Measurements from ENCODE around the gene NFATC1. TPM values are rescaled to one million over a fixed set of nuclear protein-coding genes. Genes with fewer than 3 reads are reported as not detected.

NFATC1 gene
- total and polyA plus RNA-seq, 9 donors = 8.4 to 28.3 (median 12.2) TPM

DNA sequence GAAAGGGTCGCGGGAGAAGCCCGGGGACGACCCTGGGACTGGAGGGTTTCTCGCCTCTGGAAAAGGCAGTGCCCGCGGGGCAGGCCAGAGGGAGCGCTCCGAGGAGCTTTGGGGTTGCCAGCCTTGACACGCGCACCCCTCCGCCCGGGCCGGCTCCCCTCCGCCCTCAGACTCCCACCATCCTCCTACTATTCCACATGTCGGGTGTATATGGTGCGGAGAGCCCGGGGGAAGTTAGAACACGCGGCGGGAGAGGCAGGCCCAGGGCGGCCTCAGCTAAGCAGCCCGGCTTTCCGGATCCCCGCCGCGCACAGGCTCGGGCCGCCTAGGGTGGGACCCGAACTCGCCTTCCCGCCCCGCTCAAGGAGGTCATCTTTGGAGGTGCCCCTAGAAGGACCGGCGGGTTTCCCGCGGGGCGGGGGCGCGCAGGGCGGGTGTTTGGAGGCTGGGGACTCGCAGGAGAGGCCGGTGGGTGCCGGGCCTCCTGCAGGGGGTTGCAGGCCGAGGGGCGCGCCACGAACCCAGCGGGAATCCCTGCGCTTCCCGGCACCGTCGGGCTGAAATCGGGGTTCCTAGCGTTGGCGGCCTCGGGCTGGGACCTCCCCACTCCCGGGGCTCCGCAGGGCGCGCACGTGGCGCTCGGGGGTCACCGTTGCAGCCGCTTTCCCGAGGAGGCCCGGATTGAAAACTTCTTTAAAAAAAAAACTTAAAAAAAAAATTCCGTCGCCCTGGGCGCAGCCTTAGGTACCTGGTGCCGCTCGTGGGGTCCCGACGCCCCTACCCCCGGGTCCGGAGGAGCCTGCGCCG lies 3.7 kb downstream of the NFATC1 start:
- TF ChIP-seq POLR2A (IDR thresholded peaks at IDR 0.05) = no peak
- no peak for TF ChIP-seq EP300 (IDR thresholded peaks at IDR 0.05)
- TF ChIP-seq CTCF (IDR thresholded peaks at IDR 0.05) = no peak
- H3K27me3 ChIP-seq = no peaks in the 10 kb centered on the region
- 15 to 28% (median 22%) methylated on average over 63 to 79 of the region's 79 CpGs for whole genome bisulfite sequencing, 3 donors
- H3K36me3 ChIP-seq = no peaks in the 10 kb centered on the region
- no peaks in the 10 kb centered on the region for H3K9me3 ChIP-seq
- H3K27ac ChIP-seq = peak overlapping the region in 1 of 2 donors; percentile 92
- DNase-seq = peak in 3 of 5 donors; percentile 47 to 62 (median 58)
- H3K4me3 ChIP-seq = peak overlapping the region; percentile 84
- intact Hi-C loops (cut with DNase I) = loop anchor here in 1 of 4 donors (5.0 kb wide), 1 partner anchor 128 kb away; no protein-coding TSS in a partner anchor
- peaks cover 7% of the 10 kb centered on the region for H3K4me1 ChIP-seq (ENCODE audit: insufficient read depth)

DNA sequence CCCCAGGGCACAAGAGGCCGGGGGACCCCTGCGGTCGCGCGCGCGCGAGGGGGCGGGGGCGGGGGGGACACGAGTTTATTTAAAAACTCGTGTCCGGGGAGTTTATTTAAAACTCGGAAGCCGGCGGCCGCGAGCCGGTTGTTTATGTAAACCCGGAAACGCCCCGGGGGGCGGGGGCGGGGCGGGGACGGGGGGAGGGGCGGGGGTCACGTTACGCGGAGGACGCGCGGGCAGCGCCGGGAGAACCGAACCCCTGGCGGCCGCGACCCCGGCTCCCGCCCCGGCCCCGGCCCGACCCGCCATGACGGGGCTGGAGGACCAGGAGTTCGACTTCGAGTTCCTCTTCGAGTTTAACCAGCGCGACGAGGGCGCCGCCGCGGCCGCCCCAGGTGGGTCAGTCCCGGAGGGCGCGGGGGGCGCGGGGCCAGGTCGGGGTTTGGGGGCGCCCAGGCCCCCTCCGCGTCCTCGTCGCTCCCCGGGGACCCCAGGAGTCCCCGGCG lies 4.4 kb downstream of the NFATC1 start:
- intact Hi-C loops (cut with DNase I) = no loop called here
- TF ChIP-seq EP300 (IDR thresholded peaks at IDR 0.05) = no peak
- no peak for TF ChIP-seq POLR2A (IDR thresholded peaks at IDR 0.05)
- no peak for TF ChIP-seq CTCF (IDR thresholded peaks at IDR 0.05)
- Histone ChIP-seq H3K27ac (peak overlapping the region; percentile 4 to 92), H3K9me3 (no peaks in the 10 kb centered on the region), H3K27me3 (no peaks in the 10 kb centered on the region), H3K4me1 (ENCODE audit: insufficient read depth) (peaks cover 7% of the 10 kb centered on the region), H3K36me3 (no peaks in the 10 kb centered on the region), H3K4me3 (peak overlapping the region; percentile 84)
- WGBS, 3 donors = 0 to 2% (median 1%) methylated on average over 34 to 71 of the region's 71 CpGs
- peak; percentile 51 to 76 (median 75) for DNase-seq

GRCh38 chr18:79400591-79401381 lies 5.1 kb downstream of the NFATC1 start:
- no peak for TF ChIP-seq POLR2A (IDR thresholded peaks at IDR 0.05)
- no peak for TF ChIP-seq CTCF (IDR thresholded peaks at IDR 0.05)
- no peak for TF ChIP-seq EP300 (IDR thresholded peaks at IDR 0.05)
- Histone ChIP-seq H3K4me3 (peak overlapping the region; percentile 84), H3K27ac (peak overlapping the region; percentile 28 to 92), H3K4me1 (ENCODE audit: insufficient read depth) (peaks cover 7% of the 10 kb centered on the region), H3K27me3 (no peaks in the 10 kb centered on the region), H3K36me3 (no peaks in the 10 kb centered on the region), H3K9me3 (no peaks in the 10 kb centered on the region)
- DNase-seq = peak in 2 of 5 donors; percentile 66 to 74
- 23 to 64% (median 63%) methylated on average over 18 to 50 of the region's 58 CpGs for whole genome bisulfite sequencing, 3 donors
- intact Hi-C loops (cut with DNase I) = no loop called here

GRCh38 chr18:79401494-79402208 lies 5.9 kb downstream of the NFATC1 start:
- Histone ChIP-seq H3K9me3 (no peaks in the 10 kb centered on the region), H3K27ac (peak overlapping the region in 1 of 2 donors; percentile 79), H3K4me1 (ENCODE audit: insufficient read depth) (peaks cover 7% of the 10 kb centered on the region), H3K4me3 (no peak overlapping the region), H3K36me3 (no peaks in the 10 kb centered on the region), H3K27me3 (no peaks in the 10 kb centered on the region)
- 91 to 94% (median 91%) methylated on average over 29 to 32 of the region's 32 CpGs for WGBS, 3 donors
- TF ChIP-seq CTCF (IDR thresholded peaks at IDR 0.05) = no peak
- no peak for TF ChIP-seq POLR2A (IDR thresholded peaks at IDR 0.05)
- no peak for TF ChIP-seq EP300 (IDR thresholded peaks at IDR 0.05)
- peak in 2 of 5 donors; percentile 52 to 53 for DNase-seq
- intact Hi-C loops (cut with DNase I) = no loop called here

Data from ovary (tissue), 9 donors.